OCI-LY1 (cell line): ENCODE results near the gene FBLN7.

Source experiments
- H2AFZ ChIP-seq: fragments of 200-600 bp; sonication (generic), shearing (Covaris generic); 2 replicates; pipeline ENCODE4 v1.6.0; 2014; ENCODE audit warnings: antibody characterized with exemption, mild to moderate bottlenecking, low read length
- H3F3A ChIP-seq: fragments of 200-600 bp; sonication (generic), shearing (Covaris generic); 2 replicates; pipeline ENCODE4 v1.6.0; 2014; ENCODE audit warnings: mild to moderate bottlenecking, antibody characterized with exemption, low read length, moderate library complexity; ENCODE audit not compliant: insufficient read depth
- H3K27ac ChIP-seq: fragments of 200-600 bp; sonication (generic); 2 replicates; pipeline ENCODE4 v1.5.1; 2014; ENCODE audit warnings: low read length, mixed run types, mild to moderate bottlenecking, low read depth; ENCODE audit not compliant: poor library complexity, severe bottlenecking
- H3K27me3 ChIP-seq: fragments of 200-600 bp; sonication (generic); 2 replicates; pipeline ENCODE4 v1.6.0; 2014; ENCODE audit warnings: antibody characterized with exemption, mild to moderate bottlenecking, low read length, moderate library complexity; ENCODE audit not compliant: insufficient read depth
- H3K36me3 ChIP-seq: fragments of 200-600 bp; sonication (generic); 2 replicates; pipeline ENCODE4 v1.6.1; 2014; ENCODE audit warnings: mild to moderate bottlenecking, antibody characterized with exemption, low read length, moderate library complexity, mixed read lengths; ENCODE audit not compliant: insufficient read depth
- H3K4me1 ChIP-seq: fragments of 200-600 bp; sonication (generic); 2 replicates; pipeline ENCODE4 v1.5.1; 2014; ENCODE audit warnings: mild to moderate bottlenecking, low read length, moderate library complexity; ENCODE audit not compliant: insufficient read depth, severe bottlenecking
- H3K4me2 ChIP-seq: fragments of 200-600 bp; sonication (generic), shearing (Covaris generic); 2 replicates; pipeline ENCODE4 v1.6.1; 2014; ENCODE audit warnings: low read length
- H3K4me3 ChIP-seq: fragments of 200-600 bp; sonication (generic); 2 replicates; pipeline ENCODE4 v1.5.1; 2014; ENCODE audit warnings: low read length, low read depth, mild to moderate bottlenecking, mixed read lengths; ENCODE audit not compliant: poor library complexity, severe bottlenecking
- H3K79me2 ChIP-seq: fragments of 200-600 bp; shearing (Covaris generic); 2 replicates; pipeline ENCODE4 v1.6.1; 2016; ENCODE audit warnings: mixed run types, low read length, mixed read lengths; ENCODE audit not compliant: insufficient read depth
- H3K9ac ChIP-seq: fragments of 200-600 bp; sonication (generic), shearing (Covaris generic); 2 replicates; pipeline ENCODE4 v1.6.1; 2014; ENCODE audit warnings: mild to moderate bottlenecking, low read length, mixed read lengths
- H3K9me2 ChIP-seq: fragments of 200-600 bp; sonication (generic), shearing (Covaris generic); 2 replicates; pipeline ENCODE4 v1.6.1; 2014; ENCODE audit warnings: low read depth, mild to moderate bottlenecking, low read length, mixed read lengths
- H3K9me3 ChIP-seq: fragments of 200-600 bp; shearing (Covaris generic); 2 replicates; pipeline ENCODE4 v1.6.1; 2014; ENCODE audit warnings: low read length, mixed read lengths
- H4K20me1 ChIP-seq: fragments of 200-600 bp; sonication (generic), shearing (Covaris generic); 2 replicates; pipeline ENCODE4 v1.6.0; 2016; ENCODE audit warnings: mild to moderate bottlenecking, low read length; ENCODE audit not compliant: insufficient read depth
- EZH2 ChIP-seq: fragments of 200-600 bp; sonication (generic), shearing (Covaris generic); IDR thresholded peaks from 2 replicates; pipeline ENCODE4 v1.8.0; 2017; ENCODE audit warnings: borderline replicate concordance, mixed run types, mild to moderate bottlenecking, antibody characterized with exemption, low read length, moderate library complexity, mixed read lengths
- TF ChIP-seq, protein P1 (sequence below): fragments of 200-600 bp; sonication (generic), shearing (Covaris generic); IDR thresholded peaks from 2 replicates; pipeline ENCODE4 v1.5.1; 2017; ENCODE audit warnings: mild to moderate bottlenecking, antibody characterized with exemption, low read length, moderate library complexity, mixed read lengths

Gene FBLN7

DNA sequence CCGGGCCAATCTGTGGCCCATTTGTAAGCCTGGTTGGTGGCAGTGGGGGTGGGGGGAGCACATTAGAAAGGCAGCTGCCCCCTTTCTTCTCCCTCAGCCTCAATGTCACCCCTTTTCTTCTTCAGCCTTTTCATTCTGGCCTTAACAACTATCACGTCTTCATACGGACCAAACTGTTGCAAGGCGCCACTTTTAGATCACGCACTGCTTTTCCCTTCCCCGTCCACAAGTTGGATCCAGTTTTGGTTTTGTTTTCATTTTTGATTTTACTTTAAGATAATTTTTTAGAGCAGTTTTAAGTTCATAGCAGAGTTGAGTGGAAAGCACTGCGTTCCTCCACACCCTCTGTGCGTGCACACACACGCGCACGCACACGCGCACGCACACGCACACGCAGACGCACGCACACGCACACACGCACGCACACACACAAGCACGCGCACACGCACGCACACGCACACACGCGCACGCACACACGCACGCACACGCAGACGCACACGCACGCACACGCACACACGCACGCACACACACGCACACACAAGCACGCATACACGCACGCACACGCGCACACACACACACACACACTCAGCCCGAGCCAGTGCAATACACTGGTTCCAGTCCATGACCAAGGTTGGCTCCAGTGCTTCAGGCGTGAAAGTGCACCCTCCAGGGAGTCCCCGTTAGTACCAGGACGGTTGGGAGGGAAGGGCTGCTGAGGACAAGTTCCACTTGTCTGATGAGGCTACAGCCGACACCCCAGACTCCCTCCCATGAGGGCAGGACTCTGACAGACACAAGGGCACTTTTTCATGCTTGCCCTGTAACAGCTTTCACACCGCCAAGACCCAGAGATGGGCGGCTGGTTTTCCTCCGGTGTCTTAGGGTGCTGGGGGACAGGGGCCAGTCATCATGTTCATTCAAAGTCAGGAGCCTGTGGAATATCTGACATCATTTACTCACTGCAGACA lies 22.4 kb downstream of the FBLN7 start:
- H3K27ac ChIP-seq = no peak overlapping the region
- H3K4me2 ChIP-seq = no peak overlapping the region
- H3K4me1 ChIP-seq = peaks cover 24% of the 10 kb centered on the region
- no peak overlapping the region for H3K4me3 ChIP-seq
- TF ChIP-seq, protein P1, sequence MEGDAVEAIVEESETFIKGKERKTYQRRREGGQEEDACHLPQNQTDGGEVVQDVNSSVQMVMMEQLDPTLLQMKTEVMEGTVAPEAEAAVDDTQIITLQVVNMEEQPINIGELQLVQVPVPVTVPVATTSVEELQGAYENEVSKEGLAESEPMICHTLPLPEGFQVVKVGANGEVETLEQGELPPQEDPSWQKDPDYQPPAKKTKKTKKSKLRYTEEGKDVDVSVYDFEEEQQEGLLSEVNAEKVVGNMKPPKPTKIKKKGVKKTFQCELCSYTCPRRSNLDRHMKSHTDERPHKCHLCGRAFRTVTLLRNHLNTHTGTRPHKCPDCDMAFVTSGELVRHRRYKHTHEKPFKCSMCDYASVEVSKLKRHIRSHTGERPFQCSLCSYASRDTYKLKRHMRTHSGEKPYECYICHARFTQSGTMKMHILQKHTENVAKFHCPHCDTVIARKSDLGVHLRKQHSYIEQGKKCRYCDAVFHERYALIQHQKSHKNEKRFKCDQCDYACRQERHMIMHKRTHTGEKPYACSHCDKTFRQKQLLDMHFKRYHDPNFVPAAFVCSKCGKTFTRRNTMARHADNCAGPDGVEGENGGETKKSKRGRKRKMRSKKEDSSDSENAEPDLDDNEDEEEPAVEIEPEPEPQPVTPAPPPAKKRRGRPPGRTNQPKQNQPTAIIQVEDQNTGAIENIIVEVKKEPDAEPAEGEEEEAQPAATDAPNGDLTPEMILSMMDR = no peak
- TF ChIP-seq EZH2 = no peak
- no peaks in the 10 kb centered on the region for H3K36me3 ChIP-seq
- H2AFZ ChIP-seq = no peak overlapping the region
- no peak overlapping the region for H3K9ac ChIP-seq
- no peaks in the 10 kb centered on the region for H3F3A ChIP-seq
- H3K9me2 ChIP-seq = no peaks in the 10 kb centered on the region
- no peaks in the 10 kb centered on the region for H3K27me3 ChIP-seq
- no peaks in the 10 kb centered on the region for H4K20me1 ChIP-seq
- H3K79me2 ChIP-seq = no peaks in the 10 kb centered on the region
- H3K9me3 ChIP-seq = no peaks in the 10 kb centered on the region

DNA sequence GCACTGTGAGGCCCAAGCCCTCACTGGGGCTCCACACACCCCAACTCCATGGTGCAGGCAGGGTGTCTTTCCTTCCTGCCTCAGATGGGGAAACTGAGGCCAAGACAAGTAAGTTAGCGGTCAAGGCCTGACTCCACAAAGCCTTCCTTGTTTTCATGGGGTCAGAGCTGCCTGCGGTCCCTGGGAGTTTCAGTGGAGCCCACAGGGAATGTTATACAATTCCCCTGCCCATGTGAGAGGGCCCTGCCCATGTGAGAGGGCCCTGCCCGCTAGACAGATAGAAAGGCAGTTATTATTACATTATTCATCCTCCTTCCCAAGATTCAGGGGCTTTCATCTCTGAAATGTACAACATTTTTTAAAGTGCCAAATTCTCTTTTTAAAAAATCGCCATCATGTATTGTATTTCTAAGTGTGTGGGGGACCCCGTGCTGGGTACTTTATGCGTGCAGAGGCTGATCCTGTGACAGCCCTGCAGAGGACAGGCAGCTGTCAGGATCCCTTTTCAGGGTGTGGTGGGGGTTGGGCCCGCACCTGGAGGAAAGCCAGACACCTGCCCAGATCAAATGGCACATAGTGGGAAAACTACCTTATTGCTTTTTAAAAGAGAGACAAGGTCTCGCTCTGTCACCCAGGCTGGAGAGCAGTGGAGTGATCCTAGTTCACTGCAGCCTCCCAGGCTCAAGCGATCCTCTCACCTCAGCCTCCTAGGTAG lies 23.4 kb downstream of the FBLN7 start:
- Histone ChIP-seq H3K4me1 (peaks cover 17% of the 10 kb centered on the region), H3K27me3 (no peaks in the 10 kb centered on the region), H3K9me2 (no peaks in the 10 kb centered on the region), H2AFZ (no peak overlapping the region), H3K79me2 (no peaks in the 10 kb centered on the region), H3F3A (no peaks in the 10 kb centered on the region), H3K27ac (no peak overlapping the region), H3K36me3 (no peaks in the 10 kb centered on the region), H3K4me3 (no peak overlapping the region), H3K9ac (no peak overlapping the region), H3K9me3 (no peaks in the 10 kb centered on the region), H3K4me2 (no peak overlapping the region), H4K20me1 (no peaks in the 10 kb centered on the region)
- TF ChIP-seq, protein P1 = no peak
- no peak for TF ChIP-seq EZH2

DNA sequence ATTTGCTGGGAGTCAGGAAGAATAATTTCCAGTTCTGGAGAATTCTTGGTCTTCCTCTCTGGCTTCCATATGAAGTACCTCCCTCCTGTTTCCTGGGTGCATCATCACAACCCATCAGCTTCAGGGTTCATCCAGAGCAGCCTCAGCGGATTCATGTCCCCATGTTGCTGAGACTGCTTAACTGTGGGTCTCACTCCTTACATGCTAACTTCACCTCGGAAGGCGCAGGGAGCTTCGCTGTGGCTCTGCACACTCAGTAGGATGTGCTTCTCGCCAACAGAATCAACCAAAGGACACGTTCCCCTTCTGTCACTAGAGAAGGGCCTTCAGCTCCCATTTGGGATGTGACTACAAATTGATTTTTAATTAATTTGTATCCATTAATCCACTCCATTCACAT lies 24.2 kb downstream of the FBLN7 start:
- H3K4me1 ChIP-seq = peaks cover 22% of the 10 kb centered on the region
- no peaks in the 10 kb centered on the region for H3K79me2 ChIP-seq
- TF ChIP-seq, protein P1 = no peak
- no peak for TF ChIP-seq EZH2
- H3K36me3 ChIP-seq = no peaks in the 10 kb centered on the region
- no peak overlapping the region for H3K27ac ChIP-seq
- H3K27me3 ChIP-seq = no peaks in the 10 kb centered on the region
- no peaks in the 10 kb centered on the region for H3K9me2 ChIP-seq
- H2AFZ ChIP-seq = no peak overlapping the region
- H4K20me1 ChIP-seq = no peaks in the 10 kb centered on the region
- H3K9me3 ChIP-seq = no peaks in the 10 kb centered on the region
- H3K4me2 ChIP-seq = no peak overlapping the region
- H3K4me3 ChIP-seq = no peak overlapping the region
- H3K9ac ChIP-seq = no peak overlapping the region
- H3F3A ChIP-seq = no peaks in the 10 kb centered on the region
